ENCODE data around the gene HOXA13.

The HOXA13 gene

DNA sequence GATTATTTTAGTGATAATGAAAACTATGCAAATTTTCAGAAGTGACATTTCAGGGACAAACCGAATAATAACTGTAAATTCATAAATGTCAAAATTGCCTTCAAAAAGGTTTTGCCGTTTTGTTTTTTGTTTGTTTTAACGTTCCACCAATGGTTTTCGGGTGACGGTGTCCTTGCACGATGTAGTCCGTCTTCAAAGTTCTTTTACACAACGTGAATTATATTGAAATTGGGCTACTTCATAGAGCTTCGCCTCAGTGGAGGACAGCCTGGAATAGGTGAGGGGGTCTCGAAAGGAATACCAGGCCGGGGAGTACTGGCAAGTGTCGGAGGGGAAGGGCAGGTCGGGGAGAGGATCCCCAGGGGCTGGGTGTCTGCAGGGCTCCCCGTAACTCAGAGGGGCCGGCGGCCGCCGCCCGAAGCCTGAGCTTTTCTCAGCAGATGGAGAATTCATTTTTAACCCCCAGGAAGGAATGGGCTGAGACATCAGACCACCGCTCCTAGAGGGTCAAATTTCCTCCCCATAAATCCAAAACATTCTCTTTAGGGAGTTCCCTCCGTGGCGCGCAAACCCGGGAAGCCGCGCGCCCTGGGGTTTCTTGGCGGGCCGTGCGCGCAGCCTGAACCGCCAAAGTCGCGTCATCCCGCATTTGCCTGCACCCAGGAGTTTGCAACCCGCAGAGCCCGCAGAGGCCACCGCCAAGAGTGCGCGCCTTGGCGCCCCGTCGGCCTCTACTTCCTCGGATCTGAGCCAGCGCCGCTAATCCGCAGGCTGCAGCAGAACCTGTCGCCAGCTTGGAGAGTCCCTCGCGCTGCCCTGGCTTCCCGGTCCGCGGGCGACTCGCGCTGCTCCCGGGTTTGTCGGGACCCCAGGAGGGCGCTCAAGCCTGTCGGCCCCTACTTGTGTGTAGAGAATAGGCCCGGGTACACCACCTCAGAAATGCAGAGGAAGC, 25.4 kb upstream of the HOXA13 start:
- Histone ChIP-seq H3K4me3 (ENCODE audit: low read length) (no peak overlapping the region), H3K9me3 (ENCODE audit: control insufficient read depth, low read length) (peaks cover 6% of the 10 kb centered on the region), H3K9ac (ENCODE audit: low read length) (no peak overlapping the region), H3K36me3 (ENCODE audit: control insufficient read depth, insufficient read depth, low read length, severe bottlenecking) (no peaks in the 10 kb centered on the region), H3K4me1 (ENCODE audit: control insufficient read depth, insufficient read depth, low read length) (no peaks in the 10 kb centered on the region), H3K27me3 (replicated peaks; ENCODE audit: control insufficient read depth, insufficient read depth, low read length) (peaks cover 64% of the 10 kb centered on the region)
- no peak for DNase-seq (ENCODE audit: low read depth)

DNA sequence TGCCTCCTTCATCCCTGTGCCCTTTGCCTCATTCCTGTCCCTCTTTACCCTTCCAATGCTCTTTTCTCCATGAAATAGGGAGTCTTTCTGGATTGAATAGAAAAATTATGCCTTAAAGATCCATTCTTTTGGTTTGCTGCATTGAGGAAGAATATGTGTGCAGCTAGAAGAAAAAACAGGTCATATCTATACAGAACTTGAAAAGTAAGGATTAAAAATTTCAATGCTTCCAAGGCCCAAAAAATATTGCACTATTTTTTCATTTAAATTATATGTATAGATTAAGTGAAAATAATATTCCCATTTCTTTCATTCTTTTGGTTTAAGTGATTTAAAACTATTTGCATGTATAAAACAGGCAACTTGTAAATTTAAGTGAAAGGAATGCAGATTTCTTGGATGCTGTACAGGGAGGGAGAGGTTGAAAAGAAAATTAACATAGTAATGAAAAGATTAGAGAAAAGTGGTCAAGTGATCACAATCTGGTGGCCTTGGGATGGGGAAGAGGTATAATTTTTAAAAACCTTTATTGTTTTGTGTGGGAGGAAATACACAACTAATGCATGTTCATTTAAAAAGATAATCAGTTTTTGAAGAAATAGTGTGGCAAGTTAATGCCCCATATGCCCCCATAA, 24.2 kb upstream of the HOXA13 start:
- DNase-seq (ENCODE audit: low read depth): no peak
- H3K36me3 ChIP-seq (ENCODE audit: control insufficient read depth, insufficient read depth, low read length, severe bottlenecking): no peaks in the 10 kb centered on the region
- no peak overlapping the region for H3K9ac ChIP-seq (ENCODE audit: low read length)
- no peaks in the 10 kb centered on the region for H3K4me1 ChIP-seq (ENCODE audit: control insufficient read depth, insufficient read depth, low read length)
- no peak overlapping the region for H3K4me3 ChIP-seq (ENCODE audit: low read length)
- peaks cover 72% of the 10 kb centered on the region for H3K27me3 ChIP-seq (replicated peaks; ENCODE audit: control insufficient read depth, insufficient read depth, low read length)
- peaks cover 6% of the 10 kb centered on the region for H3K9me3 ChIP-seq (ENCODE audit: control insufficient read depth, low read length)

DNA sequence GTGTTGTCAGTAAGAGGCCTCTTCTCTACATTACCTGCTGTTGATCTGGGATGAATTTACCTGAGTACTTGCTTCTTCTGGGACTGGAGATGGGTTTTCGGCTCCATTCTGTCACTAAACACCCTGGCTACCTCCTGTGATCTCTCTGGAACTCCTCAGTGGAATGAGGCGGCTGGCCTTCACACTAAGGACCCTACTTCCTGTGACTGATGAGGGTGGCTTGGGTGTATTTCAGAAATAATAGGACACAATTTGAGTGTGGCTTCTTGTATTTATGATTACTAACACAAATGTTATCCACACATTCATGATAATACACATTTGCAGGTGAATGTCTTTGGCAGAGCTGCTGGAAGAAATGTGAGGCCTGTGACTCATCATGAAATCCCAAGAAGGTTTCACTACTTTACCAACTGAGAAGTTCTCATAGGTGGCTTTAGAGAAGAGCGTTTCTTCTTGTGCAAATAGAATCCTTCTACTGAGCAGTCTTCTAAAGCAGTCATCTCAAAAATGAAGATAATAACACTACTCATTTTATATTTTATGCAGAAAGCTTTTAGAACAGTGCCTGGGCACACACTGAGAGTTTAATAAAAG, 21.4 kb upstream of the HOXA13 start:
- Histone ChIP-seq H3K4me1 (ENCODE audit: control insufficient read depth, insufficient read depth, low read length) (no peaks in the 10 kb centered on the region), H3K4me3 (ENCODE audit: low read length) (no peak overlapping the region), H3K9ac (ENCODE audit: low read length) (no peak overlapping the region), H3K36me3 (ENCODE audit: control insufficient read depth, insufficient read depth, low read length, severe bottlenecking) (no peaks in the 10 kb centered on the region), H3K9me3 (ENCODE audit: control insufficient read depth, low read length) (peaks cover 6% of the 10 kb centered on the region), H3K27me3 (replicated peaks; ENCODE audit: control insufficient read depth, insufficient read depth, low read length) (peaks cover 70% of the 10 kb centered on the region)
- no peak for DNase-seq (ENCODE audit: low read depth)

DNA sequence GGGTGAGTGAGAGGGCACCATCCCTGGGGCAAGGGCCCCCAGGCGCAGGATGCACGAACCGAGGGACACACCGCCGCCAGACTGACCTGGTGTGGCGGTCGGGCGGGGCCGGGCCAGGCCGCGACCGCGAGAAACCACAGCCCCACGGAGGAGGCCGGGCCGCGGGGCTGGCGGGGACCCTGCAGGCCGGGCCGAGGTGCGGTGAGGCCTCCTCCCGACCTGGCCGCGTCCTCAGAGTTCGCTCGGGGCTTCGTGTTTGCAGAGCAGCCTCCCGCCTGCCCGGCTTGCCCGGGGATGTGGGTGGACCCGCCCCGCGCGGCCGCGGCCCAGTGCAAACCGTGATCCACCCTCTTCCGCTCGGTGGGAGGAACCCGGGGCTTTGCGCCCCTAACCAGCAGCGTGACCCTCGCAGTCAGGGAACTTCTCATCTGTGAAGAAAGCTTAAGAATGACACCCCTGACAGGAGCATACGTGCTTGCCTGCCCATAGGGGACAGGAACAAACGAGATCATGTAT, 20.6 kb upstream of the HOXA13 start:
- H3K9me3 ChIP-seq (ENCODE audit: control insufficient read depth, low read length): peaks cover 6% of the 10 kb centered on the region
- H3K4me3 ChIP-seq (ENCODE audit: low read length): no peak overlapping the region
- no peaks in the 10 kb centered on the region for H3K36me3 ChIP-seq (ENCODE audit: control insufficient read depth, insufficient read depth, low read length, severe bottlenecking)
- no peak overlapping the region for H3K9ac ChIP-seq (ENCODE audit: low read length)
- H3K4me1 ChIP-seq (ENCODE audit: control insufficient read depth, insufficient read depth, low read length): no peaks in the 10 kb centered on the region
- no peak for DNase-seq (ENCODE audit: low read depth)
- H3K27me3 ChIP-seq (replicated peaks; ENCODE audit: control insufficient read depth, insufficient read depth, low read length): peaks cover 70% of the 10 kb centered on the region

DNA sequence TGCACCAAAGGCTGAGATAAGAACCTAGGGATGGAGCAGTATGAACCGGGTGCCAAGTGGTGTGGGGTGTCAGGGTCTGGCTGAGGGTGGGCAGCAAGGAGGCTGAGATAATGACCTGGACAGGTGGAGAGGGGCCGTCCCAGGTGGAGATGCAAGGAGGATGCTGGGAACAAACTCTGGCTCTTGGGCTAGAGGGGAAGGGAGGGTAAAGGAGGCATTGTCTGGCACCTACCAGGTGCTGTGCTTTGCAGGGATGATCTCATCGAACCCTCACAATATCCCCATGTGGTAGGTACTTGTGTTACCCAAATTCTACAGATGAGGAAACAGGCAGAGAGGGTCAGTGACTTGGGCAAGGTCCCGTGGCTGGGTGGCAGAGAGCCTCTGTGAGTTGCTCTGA, 19.9 kb upstream of the HOXA13 start:
- Histone ChIP-seq H3K4me3 (ENCODE audit: low read length) (no peak overlapping the region), H3K27me3 (replicated peaks; ENCODE audit: control insufficient read depth, insufficient read depth, low read length) (peaks cover 67% of the 10 kb centered on the region), H3K36me3 (ENCODE audit: control insufficient read depth, insufficient read depth, low read length, severe bottlenecking) (no peaks in the 10 kb centered on the region), H3K9me3 (ENCODE audit: control insufficient read depth, low read length) (peaks cover 6% of the 10 kb centered on the region), H3K4me1 (ENCODE audit: control insufficient read depth, insufficient read depth, low read length) (no peaks in the 10 kb centered on the region), H3K9ac (ENCODE audit: low read length) (no peak overlapping the region)
- DNase-seq (ENCODE audit: low read depth): no peak

DNA sequence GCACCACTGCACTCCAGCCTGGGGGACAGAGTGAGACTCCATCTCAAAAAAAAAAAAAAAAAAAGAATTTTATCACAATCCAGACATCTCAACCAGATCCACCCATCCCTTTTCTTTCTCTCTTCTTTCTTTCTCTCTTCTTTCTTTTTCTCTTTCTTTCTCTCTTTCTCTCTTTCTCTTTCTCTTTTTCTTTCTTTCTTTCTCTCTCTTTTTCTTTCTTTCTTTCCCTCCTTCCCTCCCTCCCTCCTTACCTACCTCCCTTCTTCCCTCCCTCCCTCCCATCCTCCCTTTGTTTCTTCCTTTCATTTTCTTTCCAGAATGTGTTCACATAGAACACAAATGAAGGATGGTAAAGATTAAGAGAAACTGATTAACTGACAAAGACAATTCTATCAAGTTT, 18.1 kb upstream of the HOXA13 start:
- no peak for DNase-seq (ENCODE audit: low read depth)
- no peak overlapping the region for H3K4me3 ChIP-seq (ENCODE audit: low read length)
- H3K36me3 ChIP-seq (ENCODE audit: control insufficient read depth, insufficient read depth, low read length, severe bottlenecking): no peaks in the 10 kb centered on the region
- H3K27me3 ChIP-seq (replicated peaks; ENCODE audit: control insufficient read depth, insufficient read depth, low read length): peaks cover 60% of the 10 kb centered on the region
- H3K9me3 ChIP-seq (ENCODE audit: control insufficient read depth, low read length): peaks cover 6% of the 10 kb centered on the region
- no peak overlapping the region for H3K9ac ChIP-seq (ENCODE audit: low read length)
- no peaks in the 10 kb centered on the region for H3K4me1 ChIP-seq (ENCODE audit: control insufficient read depth, insufficient read depth, low read length)

DNA sequence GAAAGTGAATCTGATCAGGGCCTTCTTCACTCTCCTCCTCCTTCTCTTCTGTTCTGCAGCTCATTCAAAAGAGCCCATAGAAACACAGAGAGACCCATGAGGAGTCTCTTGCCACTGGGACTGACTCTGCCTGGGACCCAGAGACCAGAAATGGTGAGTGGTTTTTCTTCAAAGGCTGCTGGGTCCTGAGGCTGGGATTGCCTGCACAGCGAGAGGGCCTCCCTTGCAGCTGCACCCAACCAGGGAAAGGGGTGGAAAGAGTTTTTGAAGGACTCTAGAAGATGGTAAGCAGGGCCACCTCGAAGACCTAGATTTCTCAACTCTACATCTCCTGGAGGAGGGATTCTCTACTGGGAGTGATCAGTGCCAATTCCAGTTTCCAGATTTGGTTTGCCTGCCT, 15.5 kb upstream of the HOXA13 start:
- no peaks in the 10 kb centered on the region for H3K36me3 ChIP-seq (ENCODE audit: control insufficient read depth, insufficient read depth, low read length, severe bottlenecking)
- peaks cover 8% of the 10 kb centered on the region for H3K4me1 ChIP-seq (ENCODE audit: control insufficient read depth, insufficient read depth, low read length)
- no peak overlapping the region for H3K9ac ChIP-seq (ENCODE audit: low read length)
- DNase-seq (ENCODE audit: low read depth): no peak
- peaks cover 64% of the 10 kb centered on the region for H3K27me3 ChIP-seq (replicated peaks; ENCODE audit: control insufficient read depth, insufficient read depth, low read length)
- H3K4me3 ChIP-seq (ENCODE audit: low read length): no peak overlapping the region
- no peaks in the 10 kb centered on the region for H3K9me3 ChIP-seq (ENCODE audit: control insufficient read depth, low read length)

DNA sequence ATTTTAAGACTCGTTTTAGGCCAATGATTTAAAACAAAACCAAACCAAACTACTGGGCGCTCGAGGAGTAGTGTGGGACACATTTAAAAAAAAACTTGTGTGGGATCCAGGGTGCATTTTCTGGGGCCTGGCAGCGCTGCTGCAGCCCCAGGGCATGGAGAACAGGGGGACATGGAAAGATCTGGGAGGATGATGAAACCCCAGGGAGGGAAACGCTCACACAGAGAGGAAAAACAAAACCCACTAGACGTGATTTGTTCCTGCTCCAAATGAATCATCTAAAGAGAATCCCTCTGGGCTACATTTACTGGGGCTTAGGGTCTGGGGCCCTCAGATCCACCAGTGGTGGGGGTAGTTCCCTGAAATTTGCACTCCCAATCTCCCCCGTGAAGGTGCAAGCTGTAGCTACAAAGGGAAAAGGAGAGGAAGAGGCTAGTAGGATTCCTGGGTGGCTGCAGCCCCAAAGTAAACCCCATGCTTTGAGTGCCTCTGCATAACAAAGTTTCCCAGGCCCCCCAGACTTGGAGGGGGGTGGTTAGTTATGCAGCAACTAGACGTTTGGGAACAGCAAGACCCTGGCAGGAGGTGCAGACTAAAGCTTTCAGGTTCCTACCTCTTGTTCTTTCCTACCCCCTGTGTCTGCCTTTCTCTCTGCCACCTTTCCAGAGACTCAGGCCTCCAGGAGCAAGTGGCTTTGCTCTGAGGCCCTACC, 14.5 kb upstream of the HOXA13 start:
- H3K4me1 ChIP-seq (ENCODE audit: control insufficient read depth, insufficient read depth, low read length): peaks cover 8% of the 10 kb centered on the region
- no peak overlapping the region for H3K9ac ChIP-seq (ENCODE audit: low read length)
- no peaks in the 10 kb centered on the region for H3K9me3 ChIP-seq (ENCODE audit: control insufficient read depth, low read length)
- H3K27me3 ChIP-seq (replicated peaks; ENCODE audit: control insufficient read depth, insufficient read depth, low read length): peaks cover 55% of the 10 kb centered on the region
- H3K36me3 ChIP-seq (ENCODE audit: control insufficient read depth, insufficient read depth, low read length, severe bottlenecking): no peaks in the 10 kb centered on the region
- H3K4me3 ChIP-seq (ENCODE audit: low read length): no peak overlapping the region
- DNase-seq (ENCODE audit: low read depth): no peak

DNA sequence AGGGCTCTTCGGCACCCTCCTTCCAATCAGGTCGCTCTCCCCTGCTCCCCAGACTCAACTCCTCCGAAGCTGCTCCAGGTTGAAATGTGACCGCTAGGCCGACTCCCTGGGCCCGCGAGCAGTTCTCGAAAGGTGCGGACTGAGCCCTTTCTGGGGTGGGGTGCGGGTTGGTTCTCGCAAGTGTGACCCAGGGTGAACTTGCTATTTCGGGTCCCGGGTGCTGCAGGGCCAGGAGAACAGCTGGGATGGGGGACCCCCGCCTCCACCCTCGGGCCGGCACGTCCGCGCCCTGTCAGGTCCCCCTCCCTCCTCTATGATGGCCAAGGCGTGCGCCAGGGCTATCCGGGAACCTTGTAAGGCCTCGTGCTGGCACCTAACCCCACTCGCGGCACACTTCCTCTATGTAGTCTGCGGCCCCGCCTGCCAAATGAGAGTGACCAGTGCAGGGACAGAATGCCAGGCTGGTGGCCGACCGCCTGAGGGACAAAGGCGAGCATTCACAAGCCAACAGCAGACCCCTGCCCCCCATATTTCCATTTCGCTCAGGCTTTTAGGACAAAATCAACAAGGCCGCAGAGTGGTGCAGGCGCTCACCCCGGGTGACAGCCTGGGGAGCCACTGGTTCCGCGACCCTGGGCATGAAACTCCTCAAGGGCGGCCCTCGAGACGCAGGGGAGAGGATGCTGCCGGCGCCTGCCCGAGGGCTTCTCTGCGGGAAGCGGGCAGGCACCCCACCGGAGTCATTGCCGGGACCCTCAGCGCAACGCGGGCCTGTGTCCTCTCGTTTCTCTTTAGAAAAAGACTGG, 13.7 kb upstream of the HOXA13 start:
- no peaks in the 10 kb centered on the region for H3K9me3 ChIP-seq (ENCODE audit: control insufficient read depth, low read length)
- H3K9ac ChIP-seq (ENCODE audit: low read length): no peak overlapping the region
- no peaks in the 10 kb centered on the region for H3K36me3 ChIP-seq (ENCODE audit: control insufficient read depth, insufficient read depth, low read length, severe bottlenecking)
- no peak overlapping the region for H3K4me3 ChIP-seq (ENCODE audit: low read length)
- peaks cover 60% of the 10 kb centered on the region for H3K27me3 ChIP-seq (replicated peaks; ENCODE audit: control insufficient read depth, insufficient read depth, low read length)
- H3K4me1 ChIP-seq (ENCODE audit: control insufficient read depth, insufficient read depth, low read length): peaks cover 8% of the 10 kb centered on the region
- no peak for DNase-seq (ENCODE audit: low read depth)
